Colonic mucosa (tissue), 4 donors: ENCODE data around the gene CBLL1. TPM values are rescaled to one million over a fixed set of nuclear protein-coding genes. Genes with fewer than 3 reads are reported as not detected.

Experiments used
- DNase-seq: peaks from one replicate; pipeline ENCODE4 v3.0.0-alpha.2; 2020
- H3K27ac ChIP-seq: fragments of 200-600 bp; one replicate; pipeline ENCODE4 v1.8.0; 2021
- H3K27me3 ChIP-seq: fragments of 200-600 bp; one replicate; pipeline ENCODE4 v1.8.0; 2021
- H3K36me3 ChIP-seq: fragments of 200-600 bp; one replicate; pipeline ENCODE4 v1.8.0; 2021
- H3K4me1 ChIP-seq: fragments of 200-600 bp; one replicate; pipeline ENCODE4 v1.8.0; 2021; ENCODE audit warnings: mild to moderate bottlenecking
- H3K4me3 ChIP-seq: fragments of 200-600 bp; one replicate; pipeline ENCODE4 v1.8.0; 2021
- H3K9ac ChIP-seq, 2 donors: one replicate each; pipeline ENCODE4 v1.7.0; 2013; ENCODE audit warnings: control low read depth in 2 of 2, low read depth in 2 of 2, low read length in 2 of 2
- H3K9me3 ChIP-seq: fragments of 200-600 bp; one replicate; pipeline ENCODE4 v1.8.0; 2021
- CTCF ChIP-seq: fragments of 200-600 bp; IDR thresholded peaks from one replicate; pipeline ENCODE4 v1.8.0; 2022; ENCODE audit warnings: antibody characterized with exemption, mild to moderate bottlenecking
- intact Hi-C: fragments of 100-400 bp; cut with DNase I; formaldehyde crosslinking; loops from one replicate; pipeline ENCODE4 v1.14.1; 2022
- total RNA-seq, 2 donors: library from RNA; stranded (reverse); fragmentation: NEBNext Ultra II Directional in 1 of 2; extraction: Animal tissue kit (Norgen Biotek cat#: 25700) in 1 of 2; gene quantifications; one replicate each; pipeline ENCODE4 v1.2.1, GENCODE V29; 2021
- donor health status: healthy.
- donor health status: DM: no; HTN: no; CAD: no.
- donor health status: DM: no; HTN: no; CAD: no.

The CBLL1 gene
- total RNA-seq, 2 donors from 2014 or later: 21.5 to 23.2 TPM

GRCh38 chr7:107712896-107713295 lies 31.0 kb upstream of the CBLL1 start:
- Histone ChIP-seq H3K27me3 (no peaks in the 10 kb centered on the region), H3K9me3 (no peaks in the 10 kb centered on the region), H3K4me1 (no peaks in the 10 kb centered on the region), H3K4me3 (no peak overlapping the region), H3K36me3 (no peaks in the 10 kb centered on the region), H3K9ac (no peak overlapping the region), H3K27ac (no peak overlapping the region)
- TF ChIP-seq CTCF: no peak
- intact Hi-C loops: no loop called here
- no peak for DNase-seq

- intact Hi-C loops: no loop called here
- no peaks in the 10 kb centered on the region for H3K36me3 ChIP-seq
- H3K9ac ChIP-seq: no peak overlapping the region
- no peaks in the 10 kb centered on the region for H3K27me3 ChIP-seq
- no peak overlapping the region for H3K4me3 ChIP-seq
- no peak for DNase-seq
- H3K9me3 ChIP-seq: no peaks in the 10 kb centered on the region
- H3K4me1 ChIP-seq: no peaks in the 10 kb centered on the region
- H3K27ac ChIP-seq: no peak overlapping the region
- TF ChIP-seq CTCF: no peak
Measured at GRCh38 chr7:107715531-107715930, 28.4 kb upstream of the CBLL1 start.

- H3K27ac ChIP-seq: no peak overlapping the region
- intact Hi-C loops: no loop called here
- no peak for TF ChIP-seq CTCF
- no peak overlapping the region for H3K9ac ChIP-seq
- no peaks in the 10 kb centered on the region for H3K4me1 ChIP-seq
- H3K27me3 ChIP-seq: no peaks in the 10 kb centered on the region
- no peak overlapping the region for H3K4me3 ChIP-seq
- no peak for DNase-seq
- H3K9me3 ChIP-seq: no peaks in the 10 kb centered on the region
- no peaks in the 10 kb centered on the region for H3K36me3 ChIP-seq
Measured at GRCh38 chr7:107718456-107719193, 25.3 kb upstream of the CBLL1 start.

- Histone ChIP-seq H3K27me3 (no peaks in the 10 kb centered on the region), H3K27ac (no peak overlapping the region), H3K9me3 (no peaks in the 10 kb centered on the region), H3K4me1 (no peaks in the 10 kb centered on the region), H3K9ac (no peak overlapping the region), H3K4me3 (no peak overlapping the region), H3K36me3 (no peaks in the 10 kb centered on the region)
- DNase-seq: no peak
- TF ChIP-seq CTCF: no peak
- intact Hi-C loops: loop anchor here (10.0 kb wide), 1 partner anchor 506 kb away; no protein-coding TSS in a partner anchor
Measured at GRCh38 chr7:107721286-107721685, 22.7 kb upstream of the CBLL1 start.

GRCh38 chr7:107723255-107723654 lies 20.7 kb upstream of the CBLL1 start:
- Histone ChIP-seq H3K4me1 (no peaks in the 10 kb centered on the region), H3K27me3 (no peaks in the 10 kb centered on the region), H3K9ac (no peak overlapping the region), H3K27ac (no peak overlapping the region), H3K4me3 (no peak overlapping the region), H3K36me3 (no peaks in the 10 kb centered on the region), H3K9me3 (no peaks in the 10 kb centered on the region)
- intact Hi-C loops: loop anchor here (10.0 kb wide), 1 partner anchor 508 kb away; no protein-coding TSS in a partner anchor
- no peak for TF ChIP-seq CTCF
- DNase-seq: no peak
